Tibial artery (tissue), 4 donors: ENCODE measurements around the gene BAMBI.

Source experiments
- DNase-seq, 2 donors: peaks; one replicate each; pipeline ENCODE4 v3.0.0-alpha.2; 2019
- H3K27ac ChIP-seq, 2 donors: fragments of 200-600 bp; sonication (generic) in 1 of 2; 1 replicate in 1 of 2; 2 replicates in 1 of 2; pipeline ENCODE4 v1.5.1; 2018 to 2019; ENCODE audit warnings: mild to moderate bottlenecking in 1 of 2
- H3K27me3 ChIP-seq, 2 donors: fragments of 200-600 bp; sonication (generic) in 1 of 2; one replicate each; pipeline versions ENCODE4 v1.5.1 to v1.6.0; 2016 to 2019
- H3K36me3 ChIP-seq, 3 donors: fragments of 200-600 bp; sonication (generic) in 2 of 3; one replicate each; pipeline ENCODE4 v1.5.1; 2016 to 2019; ENCODE audit warnings: mild to moderate bottlenecking in 2 of 3
- H3K4me1 ChIP-seq, 4 donors: fragments of 200-600 bp; sonication (generic) in 2 of 4; 1 replicate in 3 of 4; 2 replicates in 1 of 4; pipeline ENCODE4 v1.5.1; 2016 to 2019
- H3K4me3 ChIP-seq, 2 donors: fragments of 200-600 bp; sonication (generic) in 1 of 2; 1 replicate in 1 of 2; 2 replicates in 1 of 2; pipeline ENCODE4 v1.5.1; 2018 to 2019; ENCODE audit warnings: mild to moderate bottlenecking in 2 of 2
- H3K9me3 ChIP-seq, 3 donors: fragments of 200-600 bp; sonication (generic) in 1 of 3; one replicate each; pipeline ENCODE4 v1.5.1; 2016 to 2019
- CTCF ChIP-seq, 2 experiments: fragments of 200-600 bp in 1 of 2; fragments of 450-650 bp in 1 of 2; IDR thresholded peaks; one replicate each; pipeline ENCODE4 v1.5.1; 2017 to 2019; ENCODE audit warnings: antibody characterized with exemption in 2 of 2, mild to moderate bottlenecking in 1 of 2, moderate library complexity in 1 of 2
- intact Hi-C: fragments of 100-400 bp; cut with DNase I; formaldehyde crosslinking; loops from one replicate; pipeline ENCODE4 v1.15.0; 2023; ENCODE audit warnings: low total_unique reads

Gene BAMBI

DNA sequence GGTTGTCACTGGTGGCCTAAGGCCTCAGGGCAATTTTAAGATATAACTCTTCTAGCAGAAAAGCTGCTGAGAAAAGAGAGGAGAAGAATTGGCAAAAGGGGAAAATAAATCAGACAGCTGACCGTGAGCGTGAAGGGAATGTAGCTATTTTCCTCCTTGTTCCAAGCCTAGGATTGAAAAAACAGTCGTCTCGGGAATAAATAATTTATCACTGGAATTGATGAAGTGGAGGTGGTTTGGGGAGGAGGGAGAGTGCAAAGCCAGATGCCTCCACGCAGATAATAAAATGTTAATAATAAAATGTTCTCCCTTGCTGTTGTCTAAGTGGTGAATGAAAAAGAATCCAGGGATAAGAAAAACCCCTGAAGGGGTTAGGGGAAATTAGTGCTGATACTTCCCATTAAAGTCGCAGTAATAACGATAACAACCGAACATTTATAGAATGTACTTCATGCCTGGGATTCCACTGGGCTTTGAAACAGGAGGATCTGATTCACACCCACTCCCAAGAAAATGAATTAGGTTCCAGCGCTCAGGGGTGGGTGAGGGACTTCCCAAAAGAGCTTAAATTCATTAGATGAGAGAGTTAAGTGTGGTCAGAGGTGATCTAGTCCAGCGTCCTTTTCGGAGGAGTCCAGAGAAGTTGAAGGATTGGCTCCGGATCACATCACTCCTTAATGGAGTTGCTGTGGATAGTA, 27.3 kb downstream of the BAMBI start:
- H3K4me3 ChIP-seq = no peak overlapping the region
- H3K27ac ChIP-seq = no peak overlapping the region
- no peak for DNase-seq
- H3K9me3 ChIP-seq = no peaks in the 10 kb centered on the region
- H3K4me1 ChIP-seq = peaks cover 0 to 13% (median 0%) of the 10 kb centered on the region in 4 donors
- no peaks in the 10 kb centered on the region for H3K27me3 ChIP-seq
- intact Hi-C loops = no loop called here
- TF ChIP-seq CTCF (IDR thresholded peaks at IDR 0.05) = no peak
- no peaks in the 10 kb centered on the region for H3K36me3 ChIP-seq

GRCh38 chr10:28705472-28705871, 28.2 kb downstream of the BAMBI start:
- H3K9me3 ChIP-seq = no peaks in the 10 kb centered on the region
- intact Hi-C loops = no loop called here
- H3K4me1 ChIP-seq = peaks cover 0 to 13% (median 0%) of the 10 kb centered on the region in 4 donors
- DNase-seq = no peak
- no peaks in the 10 kb centered on the region for H3K36me3 ChIP-seq
- no peak for TF ChIP-seq CTCF (IDR thresholded peaks at IDR 0.05)
- H3K27ac ChIP-seq = no peak overlapping the region
- no peak overlapping the region for H3K4me3 ChIP-seq
- H3K27me3 ChIP-seq = no peaks in the 10 kb centered on the region

DNA sequence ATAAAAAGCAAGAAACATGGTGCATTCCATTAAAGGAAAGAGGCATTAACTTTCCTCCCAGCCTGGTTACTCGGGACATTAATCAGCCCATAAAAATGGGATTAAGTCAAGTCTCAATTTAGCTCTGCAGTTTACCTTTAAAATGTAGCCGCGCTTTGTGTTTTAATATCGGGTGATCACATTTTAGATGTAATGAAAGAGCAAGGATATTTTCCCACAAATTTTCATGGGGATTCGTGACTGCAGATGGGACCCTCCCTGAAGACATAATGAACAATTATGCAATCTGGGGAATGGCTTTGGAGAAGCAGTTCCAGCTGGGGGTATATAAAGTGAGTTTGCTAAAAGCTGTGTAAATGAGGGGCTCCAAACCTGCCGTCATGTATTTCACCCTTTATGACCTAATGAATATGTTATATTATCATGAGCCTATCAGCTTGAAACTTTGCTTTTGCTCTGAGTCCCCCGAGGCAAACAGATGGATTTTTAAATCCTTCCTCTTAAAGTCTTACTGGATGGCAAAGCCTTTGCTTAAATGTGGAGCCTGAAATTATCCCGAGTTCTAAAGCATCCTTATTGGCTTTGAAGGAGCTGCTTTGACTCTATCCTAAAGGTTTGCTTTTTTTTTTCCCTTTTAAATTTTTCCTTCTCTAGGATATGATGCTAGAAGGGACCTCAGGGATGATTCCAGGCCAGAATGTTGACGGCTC, 31.8 kb downstream of the BAMBI start:
- H3K4me3 ChIP-seq = no peak overlapping the region

DNA sequence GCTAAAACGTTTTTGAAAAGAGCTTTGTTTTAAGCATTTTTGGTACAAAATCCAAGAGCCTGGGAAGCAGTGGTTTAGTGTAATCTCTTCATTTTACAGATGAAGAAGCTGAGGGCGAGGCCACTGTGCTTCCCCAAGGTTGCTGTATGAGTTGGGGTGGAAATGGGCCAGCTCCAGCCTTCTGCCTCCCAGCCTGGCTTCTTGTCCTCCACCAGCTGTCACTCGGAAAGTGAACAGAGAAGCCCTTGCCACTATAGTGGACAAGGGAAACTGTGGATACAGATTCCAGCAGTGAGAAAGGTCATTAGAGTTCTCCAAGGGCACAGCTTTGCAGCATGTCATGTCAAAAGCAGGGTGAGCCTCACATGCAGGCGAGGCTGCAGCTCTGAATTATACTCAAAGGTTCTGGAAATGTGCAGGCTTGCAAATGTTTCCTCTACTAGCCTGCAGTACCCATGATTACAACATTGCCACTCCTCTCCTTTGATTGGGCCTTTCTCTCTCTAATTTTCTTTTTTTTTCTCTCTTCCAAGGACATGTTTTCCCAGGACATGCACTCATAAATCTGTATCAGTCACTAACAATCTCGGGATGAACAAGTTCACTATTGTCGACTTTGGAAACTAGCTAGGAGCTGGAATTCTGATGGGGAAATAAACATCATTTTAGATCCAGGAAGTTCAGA, 33.0 kb downstream of the BAMBI start:
- Histone ChIP-seq H3K4me1 (peaks cover 0 to 22% (median 2%) of the 10 kb centered on the region in 4 donors), H3K36me3 (no peaks in the 10 kb centered on the region), H3K27ac (no peak overlapping the region), H3K27me3 (no peaks in the 10 kb centered on the region), H3K9me3 (no peaks in the 10 kb centered on the region), H3K4me3 (no peak overlapping the region)
- intact Hi-C loops = no loop called here
- TF ChIP-seq CTCF (IDR thresholded peaks at IDR 0.05) = no peak
- no peak for DNase-seq

More for the DNA sequence above, 31.8 kb downstream of the BAMBI start:
- Histone ChIP-seq H3K4me1 (peaks cover 0 to 18% (median 0%) of the 10 kb centered on the region in 4 donors), H3K27ac (no peak overlapping the region), H3K9me3 (no peaks in the 10 kb centered on the region), H3K27me3 (no peaks in the 10 kb centered on the region), H3K36me3 (no peaks in the 10 kb centered on the region)
- DNase-seq = no peak
- no peak for TF ChIP-seq CTCF (IDR thresholded peaks at IDR 0.05)
- intact Hi-C loops = no loop called here

- H3K4me3 ChIP-seq = no peak overlapping the region
- H3K36me3 ChIP-seq = no peaks in the 10 kb centered on the region
- no peaks in the 10 kb centered on the region for H3K27me3 ChIP-seq
- intact Hi-C loops = no loop called here
- no peak overlapping the region for H3K27ac ChIP-seq
- TF ChIP-seq CTCF (IDR thresholded peaks at IDR 0.05) = no peak
- H3K4me1 ChIP-seq = peaks cover 0 to 26% (median 3%) of the 10 kb centered on the region in 4 donors
- no peak for DNase-seq
- no peaks in the 10 kb centered on the region for H3K9me3 ChIP-seq
Observed at GRCh38 chr10:28711041-28711440, 33.7 kb downstream of the BAMBI start.
